GM19238 (cell line): Measurements from ENCODE around the gene POMT2.
"Not testable (repeated sequence)": the region's sequence is repeated elsewhere in the genome, so short reads cannot be mapped to it uniquely, and the experiment has no call there.

ENCODE experiments used
- DNase-seq: peaks from one replicate; pipeline ENCODE4 v3.0.0; 2011; ENCODE audit warnings: low spot score; ENCODE audit not compliant: insufficient read length

POMT2 gene

GRCh38 chr14:77324816-77325745 is 4.4 kb upstream of the POMT2 start:
- no peak for DNase-seq

GRCh38 chr14:77324289-77324688 is 3.6 kb upstream of the POMT2 start:
- no peak for DNase-seq

- DNase-seq, result no peak
These were observed 2.9 kb upstream of the POMT2 start for GRCh38 chr14:77323571-77323970.

- no peak for DNase-seq
These were observed 2.3 kb upstream of the POMT2 start for GRCh38 chr14:77322951-77323350.

GRCh38 chr14:77322250-77322902 is 1.7 kb upstream of the POMT2 start:
- no peak for DNase-seq

GRCh38 chr14:77319422-77319821 is 1.3 kb downstream of the POMT2 start:
- no peak for DNase-seq

GRCh38 chr14:77318756-77319155 is 1.9 kb downstream of the POMT2 start:
- not testable (repeated sequence) for DNase-seq

- DNase-seq, result no peak
These were observed 2.6 kb downstream of the POMT2 start for GRCh38 chr14:77318006-77318553.

- DNase-seq, result no peak
These were observed 3.8 kb downstream of the POMT2 start for GRCh38 chr14:77316872-77317301.

- DNase-seq, result no peak
These were observed 4.5 kb downstream of the POMT2 start for GRCh38 chr14:77316195-77316505.

- DNase-seq, result no peak
These were observed 5.9 kb downstream of the POMT2 start for GRCh38 chr14:77314539-77315457.

- no peak for DNase-seq
These were observed 6.6 kb downstream of the POMT2 start for GRCh38 chr14:77314043-77314442.

- no peak for DNase-seq
These were observed 7.3 kb downstream of the POMT2 start for GRCh38 chr14:77313371-77313770.

GRCh38 chr14:77311217-77311616 is 9.5 kb downstream of the POMT2 start:
- no peak for DNase-seq

GRCh38 chr14:77310026-77310425 is 10.7 kb downstream of the POMT2 start:
- no peak for DNase-seq

GRCh38 chr14:77309131-77309530 is 11.6 kb downstream of the POMT2 start:
- no peak for DNase-seq

- no peak for DNase-seq
These were observed 13.7 kb downstream of the POMT2 start for GRCh38 chr14:77306851-77307496.

- DNase-seq, result no peak
These were observed 14.3 kb downstream of the POMT2 start for GRCh38 chr14:77306416-77306815.

- DNase-seq, result no peak
These were observed 15.0 kb downstream of the POMT2 start for GRCh38 chr14:77305696-77306095.

GRCh38 chr14:77303417-77304156 is 17.1 kb downstream of the POMT2 start:
- no peak for DNase-seq
